ENCODE data around the gene BTLA.
"Not testable (repeated sequence)": the region's sequence is repeated elsewhere in the genome, so short reads cannot be mapped to it uniquely, and the experiment has no call there.

Gene BTLA, protein sequence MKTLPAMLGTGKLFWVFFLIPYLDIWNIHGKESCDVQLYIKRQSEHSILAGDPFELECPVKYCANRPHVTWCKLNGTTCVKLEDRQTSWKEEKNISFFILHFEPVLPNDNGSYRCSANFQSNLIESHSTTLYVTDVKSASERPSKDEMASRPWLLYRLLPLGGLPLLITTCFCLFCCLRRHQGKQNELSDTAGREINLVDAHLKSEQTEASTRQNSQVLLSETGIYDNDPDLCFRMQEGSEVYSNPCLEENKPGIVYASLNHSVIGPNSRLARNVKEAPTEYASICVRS

GRCh38 chr3:112498914-112499711 lies at the start of gene BTLA:
TSS of gene BTLA (minus strand) at chr3:112499472. CDS start at chr3:112499358, 114 bp downstream.
- no peak within 1 kb of the TSS for H3K4me3 ChIP-seq (ENCODE audit: low read length)
- no peaks in the 10 kb centered on the region for H3K27me3 ChIP-seq (ENCODE audit: insufficient read depth, low read length)
- H2AFZ ChIP-seq (ENCODE audit: low read depth, low read length), result no peak within 1 kb of the TSS
- H3K4me1 ChIP-seq (ENCODE audit: insufficient read depth, low read length), result no peaks in the 10 kb centered on the region
- no peaks in the 10 kb centered on the region for H3K9me3 ChIP-seq (ENCODE audit: low read length)
- H3K36me3 ChIP-seq (ENCODE audit: insufficient read depth, low read length), result no peaks in the 10 kb centered on the region

DNA sequence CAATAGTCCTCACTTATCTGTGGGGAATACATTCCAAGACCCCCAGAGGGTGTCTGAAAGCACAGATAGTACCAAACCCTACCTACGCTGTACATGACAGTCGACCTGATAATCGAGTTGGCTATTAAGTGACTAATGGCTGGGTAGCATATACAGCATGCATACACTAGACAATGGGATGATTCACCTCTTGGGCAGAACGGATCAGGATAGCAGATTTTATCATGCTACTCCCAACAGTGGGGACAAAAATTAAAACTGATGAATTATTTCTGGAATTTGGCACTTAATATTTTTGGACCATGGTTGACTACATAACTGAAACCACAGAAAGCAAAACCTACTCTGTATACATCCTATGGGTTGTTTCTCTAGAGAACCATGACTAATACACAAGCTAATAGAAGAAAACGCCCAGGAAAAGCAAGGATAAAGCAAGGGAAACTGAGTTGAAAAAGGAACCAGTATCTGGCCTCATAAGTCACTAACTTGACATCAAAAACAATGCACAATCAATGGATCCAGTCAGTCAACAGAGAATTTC lies 47.0 kb upstream of the BTLA start:
- Histone ChIP-seq H3K4me1 (ENCODE audit: insufficient read depth, low read length) (no peaks in the 10 kb centered on the region), H2AFZ (ENCODE audit: low read depth, low read length) (no peak overlapping the region), H3K36me3 (ENCODE audit: insufficient read depth, low read length) (peaks cover 40% of the 10 kb centered on the region), H3K9me3 (ENCODE audit: low read length) (no peaks in the 10 kb centered on the region), H3K4me3 (ENCODE audit: low read length) (no peak overlapping the region), H3K27me3 (ENCODE audit: insufficient read depth, low read length) (no peaks in the 10 kb centered on the region)

DNA sequence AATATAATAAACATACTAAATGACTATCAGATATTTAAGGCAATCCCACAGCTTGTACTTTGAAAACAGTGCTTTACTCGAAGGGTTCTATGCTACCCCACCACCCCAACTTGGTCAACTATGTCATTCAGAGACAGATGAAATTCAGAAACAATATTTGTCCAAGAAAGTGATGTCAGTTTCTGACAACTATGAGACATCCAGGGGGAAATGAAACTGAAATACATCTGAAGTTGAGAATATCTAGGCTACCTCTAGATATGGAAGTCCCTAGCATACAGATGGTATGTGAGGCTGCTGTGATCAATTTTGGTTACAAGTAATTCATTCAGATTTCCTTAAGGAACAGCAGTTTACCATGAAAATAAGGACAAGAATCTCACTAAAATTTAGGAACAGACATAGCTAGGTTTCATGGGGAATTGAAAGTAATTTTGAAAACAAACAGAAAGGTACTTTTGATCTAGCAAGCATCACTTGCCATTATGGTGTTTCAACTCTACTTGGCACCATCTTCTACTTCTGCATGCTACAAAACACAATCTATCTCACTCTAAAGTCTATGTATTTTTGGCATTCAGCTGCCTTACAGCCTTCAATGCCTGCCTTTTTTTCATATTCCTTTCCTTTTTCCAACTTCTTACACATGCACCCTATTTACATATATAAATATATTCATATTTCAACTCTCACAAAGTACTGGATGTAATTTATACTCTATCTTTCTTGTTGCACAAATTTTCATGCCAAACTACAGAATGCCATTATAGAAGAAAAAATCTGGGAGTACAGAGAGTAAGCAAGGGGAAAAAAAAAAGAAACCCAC lies 40.8 kb upstream of the BTLA start:
- Histone ChIP-seq H2AFZ (ENCODE audit: low read depth, low read length) (no peak overlapping the region), H3K4me1 (ENCODE audit: insufficient read depth, low read length) (no peaks in the 10 kb centered on the region), H3K36me3 (ENCODE audit: insufficient read depth, low read length) (peaks cover 20% of the 10 kb centered on the region), H3K9me3 (ENCODE audit: low read length) (no peaks in the 10 kb centered on the region), H3K4me3 (ENCODE audit: low read length) (no peak overlapping the region), H3K27me3 (ENCODE audit: insufficient read depth, low read length) (no peaks in the 10 kb centered on the region)

DNA sequence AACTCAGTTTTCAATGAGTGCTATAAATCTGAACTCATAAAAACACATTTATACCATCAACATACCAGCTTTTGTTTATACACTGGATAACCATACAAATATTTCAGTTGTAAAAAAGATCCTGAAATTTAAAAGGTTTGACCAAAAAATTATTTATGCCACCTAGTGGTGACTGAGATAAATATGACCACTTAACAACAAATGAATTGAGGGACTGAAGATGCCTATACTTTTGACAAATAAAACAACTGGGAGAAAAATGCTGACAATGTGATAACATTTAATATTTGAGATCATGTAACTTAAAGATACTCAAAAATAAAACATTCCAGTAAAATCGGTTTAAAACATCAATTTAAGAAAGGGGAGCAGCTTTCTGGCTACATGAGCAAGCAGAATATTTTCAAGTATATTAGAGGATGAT lies 32.1 kb upstream of the BTLA start:
- Histone ChIP-seq H3K4me3 (ENCODE audit: low read length) (no peak overlapping the region), H3K36me3 (ENCODE audit: insufficient read depth, low read length) (peaks cover 25% of the 10 kb centered on the region), H3K9me3 (ENCODE audit: low read length) (no peaks in the 10 kb centered on the region), H2AFZ (ENCODE audit: low read depth, low read length) (no peak overlapping the region), H3K27me3 (ENCODE audit: insufficient read depth, low read length) (no peaks in the 10 kb centered on the region), H3K4me1 (ENCODE audit: insufficient read depth, low read length) (no peaks in the 10 kb centered on the region)

DNA sequence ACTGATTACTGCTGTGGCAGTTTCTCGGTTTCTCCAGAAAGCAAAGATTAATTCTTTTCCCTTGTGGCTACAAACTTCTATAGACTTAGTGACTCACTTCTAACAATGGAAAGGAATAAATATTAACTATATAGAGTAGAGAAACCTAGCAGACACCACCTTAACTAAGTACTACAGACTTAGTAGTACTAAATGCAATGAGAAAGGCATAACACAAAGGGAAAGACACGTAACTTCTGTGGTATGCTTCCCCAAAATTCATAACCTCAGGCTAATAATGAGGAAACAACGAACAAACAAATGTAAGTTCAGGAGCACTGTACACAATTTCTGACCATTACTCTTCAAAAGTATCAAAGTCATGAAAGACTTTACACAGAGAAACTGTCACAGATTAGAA lies 31.3 kb upstream of the BTLA start:
- no peaks in the 10 kb centered on the region for H3K9me3 ChIP-seq (ENCODE audit: low read length)
- H3K27me3 ChIP-seq (ENCODE audit: insufficient read depth, low read length), result no peaks in the 10 kb centered on the region
- H3K4me3 ChIP-seq (ENCODE audit: low read length), result no peak overlapping the region
- H3K36me3 ChIP-seq (ENCODE audit: insufficient read depth, low read length), result peaks cover 21% of the 10 kb centered on the region
- no peak overlapping the region for H2AFZ ChIP-seq (ENCODE audit: low read depth, low read length)
- H3K4me1 ChIP-seq (ENCODE audit: insufficient read depth, low read length), result no peaks in the 10 kb centered on the region

GRCh38 chr3:112524127-112524526 lies 24.9 kb upstream of the BTLA start:
- not testable (repeated sequence) for H3K27me3 ChIP-seq (ENCODE audit: insufficient read depth, low read length); H3K4me3 ChIP-seq (ENCODE audit: low read length); H3K4me1 ChIP-seq (ENCODE audit: insufficient read depth, low read length); H3K9me3 ChIP-seq (ENCODE audit: low read length); H3K36me3 ChIP-seq (ENCODE audit: insufficient read depth, low read length); H2AFZ ChIP-seq (ENCODE audit: low read depth, low read length)

DNA sequence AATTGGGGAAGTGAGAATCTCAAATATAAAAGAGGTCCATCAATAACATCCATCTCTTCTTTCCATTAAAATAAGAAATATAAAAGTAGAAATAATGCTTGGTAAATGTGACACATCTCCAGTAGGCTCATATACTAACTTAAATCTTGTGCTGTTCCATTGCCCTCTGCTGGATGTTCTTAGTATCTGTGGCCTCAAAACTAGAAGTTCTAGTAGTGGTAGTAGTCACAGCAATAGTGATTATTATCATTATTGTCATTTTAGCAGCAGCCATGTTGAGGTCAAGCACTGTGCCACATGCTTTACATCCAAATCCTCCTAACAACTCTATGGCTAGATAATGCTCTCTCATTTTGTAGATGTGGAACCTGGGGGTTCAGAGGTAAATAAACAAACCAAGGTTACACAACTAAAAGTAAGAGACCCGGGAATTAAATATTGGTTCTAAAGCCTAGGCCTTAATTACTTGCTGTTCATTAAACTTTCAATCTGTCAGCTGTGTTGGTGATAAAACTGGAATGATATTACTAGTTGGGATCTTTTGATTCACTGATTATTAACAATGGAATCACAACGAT lies 20.2 kb upstream of the BTLA start:
- H3K9me3 ChIP-seq (ENCODE audit: low read length), result no peaks in the 10 kb centered on the region
- H3K4me1 ChIP-seq (ENCODE audit: insufficient read depth, low read length), result no peaks in the 10 kb centered on the region
- no peaks in the 10 kb centered on the region for H3K27me3 ChIP-seq (ENCODE audit: insufficient read depth, low read length)
- no peaks in the 10 kb centered on the region for H3K36me3 ChIP-seq (ENCODE audit: insufficient read depth, low read length)
- no peak overlapping the region for H2AFZ ChIP-seq (ENCODE audit: low read depth, low read length)
- H3K4me3 ChIP-seq (ENCODE audit: low read length), result no peak overlapping the region

DNA sequence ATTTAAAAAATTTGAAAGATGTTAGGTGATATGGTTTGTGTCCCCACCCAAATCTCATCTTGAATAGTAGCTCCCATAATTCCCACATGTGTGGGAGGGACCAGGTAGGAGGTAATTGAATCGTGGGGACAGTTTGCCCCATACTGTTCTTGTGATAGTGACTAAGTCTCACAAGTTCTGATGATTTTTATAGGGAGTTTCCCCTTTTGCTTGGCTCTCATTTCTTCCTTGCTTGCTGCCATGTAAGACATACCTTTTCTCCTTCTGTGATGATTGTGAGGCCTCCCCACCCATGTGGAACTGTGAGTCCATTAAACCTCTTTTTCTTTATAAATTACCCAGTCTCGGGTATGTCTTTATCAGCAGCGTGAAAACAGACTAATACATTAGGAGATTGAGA lies 19.7 kb upstream of the BTLA start:
- not testable (repeated sequence) for H3K36me3 ChIP-seq (ENCODE audit: insufficient read depth, low read length); H3K4me3 ChIP-seq (ENCODE audit: low read length); H2AFZ ChIP-seq (ENCODE audit: low read depth, low read length); H3K27me3 ChIP-seq (ENCODE audit: insufficient read depth, low read length); H3K4me1 ChIP-seq (ENCODE audit: insufficient read depth, low read length); H3K9me3 ChIP-seq (ENCODE audit: low read length)

- Histone ChIP-seq H2AFZ (ENCODE audit: low read depth, low read length) (no peak overlapping the region), H3K36me3 (ENCODE audit: insufficient read depth, low read length) (no peaks in the 10 kb centered on the region), H3K9me3 (ENCODE audit: low read length) (no peaks in the 10 kb centered on the region), H3K4me3 (ENCODE audit: low read length) (no peak overlapping the region), H3K27me3 (ENCODE audit: insufficient read depth, low read length) (no peaks in the 10 kb centered on the region), H3K4me1 (ENCODE audit: insufficient read depth, low read length) (no peaks in the 10 kb centered on the region)
Observed at GRCh38 chr3:112514527-112515128, 15.4 kb upstream of the BTLA start.

DNA sequence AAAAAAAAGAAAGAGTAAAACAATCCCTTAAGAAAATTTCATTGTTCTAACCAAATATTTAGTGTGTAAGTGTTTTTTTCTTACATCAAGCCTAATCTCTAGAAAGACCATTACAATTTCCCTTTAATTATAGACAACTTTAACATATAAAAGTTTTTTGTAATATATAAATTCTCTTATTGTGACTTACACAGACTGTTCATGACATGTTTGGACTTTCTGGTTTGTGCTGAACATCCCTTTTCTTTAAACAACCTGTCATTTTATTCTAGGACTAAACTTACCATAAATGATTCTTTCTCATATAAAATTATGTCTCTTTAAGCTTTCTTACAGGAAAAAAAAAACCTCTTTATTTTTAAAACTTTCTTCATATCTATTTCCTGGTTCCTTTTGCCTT lies 13.0 kb upstream of the BTLA start:
- Histone ChIP-seq H3K4me1 (ENCODE audit: insufficient read depth, low read length) (no peaks in the 10 kb centered on the region), H3K4me3 (ENCODE audit: low read length) (no peak overlapping the region), H3K36me3 (ENCODE audit: insufficient read depth, low read length) (no peaks in the 10 kb centered on the region), H3K9me3 (ENCODE audit: low read length) (no peaks in the 10 kb centered on the region), H2AFZ (ENCODE audit: low read depth, low read length) (no peak overlapping the region), H3K27me3 (ENCODE audit: insufficient read depth, low read length) (no peaks in the 10 kb centered on the region)

GRCh38 chr3:112508860-112509259 lies 9.6 kb upstream of the BTLA start:
- H3K4me1 ChIP-seq (ENCODE audit: insufficient read depth, low read length), result no peaks in the 10 kb centered on the region
- H3K9me3 ChIP-seq (ENCODE audit: low read length), result no peaks in the 10 kb centered on the region
- H3K36me3 ChIP-seq (ENCODE audit: insufficient read depth, low read length), result no peaks in the 10 kb centered on the region
- no peaks in the 10 kb centered on the region for H3K27me3 ChIP-seq (ENCODE audit: insufficient read depth, low read length)
- no peak overlapping the region for H2AFZ ChIP-seq (ENCODE audit: low read depth, low read length)
- no peak overlapping the region for H3K4me3 ChIP-seq (ENCODE audit: low read length)

DNA sequence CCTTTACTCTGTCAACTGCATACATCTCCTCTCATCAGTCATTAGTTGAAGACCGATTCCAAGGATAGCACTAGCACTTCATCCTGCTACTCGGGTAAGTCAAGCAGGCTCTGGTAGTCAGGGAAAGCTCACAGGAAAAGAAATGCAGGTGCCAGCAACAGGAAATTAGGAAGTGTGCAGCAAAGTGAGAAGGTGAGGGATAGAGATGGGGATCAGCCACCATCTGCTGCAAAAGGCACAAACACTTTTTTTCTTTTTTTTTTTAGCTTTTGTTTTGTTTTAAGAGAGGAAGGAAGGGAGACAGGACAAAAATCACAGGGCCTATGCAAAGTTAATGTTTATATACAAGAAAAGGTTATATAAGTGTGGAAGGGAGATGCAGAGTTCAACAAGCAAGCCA lies 9.0 kb upstream of the BTLA start:
- Histone ChIP-seq H3K27me3 (ENCODE audit: insufficient read depth, low read length) (no peaks in the 10 kb centered on the region), H3K4me1 (ENCODE audit: insufficient read depth, low read length) (no peaks in the 10 kb centered on the region), H3K36me3 (ENCODE audit: insufficient read depth, low read length) (no peaks in the 10 kb centered on the region), H3K9me3 (ENCODE audit: low read length) (no peaks in the 10 kb centered on the region), H2AFZ (ENCODE audit: low read depth, low read length) (no peak overlapping the region), H3K4me3 (ENCODE audit: low read length) (no peak overlapping the region)

Measured in neuron (in vitro differentiated cells).